Activated naive CD4-positive, alpha-beta T cell treated with anti-CD3 and anti-CD28 coated beads, Interleukin-2, amount 10 ng/mL, durations not matched to agents 7 days and 5 days (primary cell): ENCODE data around the gene ZNF689.
"Not testable (repeated sequence)": the region's sequence is repeated elsewhere in the genome, so short reads cannot be mapped to it uniquely, and the experiment has no call there.

Experiments
- CTCF ChIA-PET: fragments of 350-600 bp; sonication (Branson Sonifier 250); formaldehyde crosslinking; loops from one replicate; lab custom pipeline; 2021; ENCODE audit warnings: antibody characterized with exemption; lab: Charles Lee
- DNase-seq: peaks from one replicate; pipeline ENCODE4 v3.0.0-alpha.2; 2020
- H3K27ac Mint-ChIP-seq: one replicate; pipeline ENCODE4 v1.8.0; 2021; ENCODE audit warnings: mild to moderate bottlenecking, moderate library complexity, mixed read lengths
- H3K27me3 Mint-ChIP-seq: one replicate; pipeline ENCODE4 v1.8.0; 2021; ENCODE audit warnings: mild to moderate bottlenecking, mixed read lengths
- H3K36me3 Mint-ChIP-seq: one replicate; pipeline ENCODE4 v1.8.0; 2021; ENCODE audit warnings: mixed read lengths
- H3K4me1 Mint-ChIP-seq: one replicate; pipeline ENCODE4 v1.8.0; 2021; ENCODE audit warnings: mixed read lengths
- H3K4me3 Mint-ChIP-seq: one replicate; pipeline ENCODE4 v1.8.0; 2021; ENCODE audit warnings: mild to moderate bottlenecking, moderate library complexity, mixed read lengths
- H3K9me3 Mint-ChIP-seq: one replicate; pipeline ENCODE4 v1.8.0; 2021; ENCODE audit warnings: mixed read lengths

Gene ZNF689

DNA sequence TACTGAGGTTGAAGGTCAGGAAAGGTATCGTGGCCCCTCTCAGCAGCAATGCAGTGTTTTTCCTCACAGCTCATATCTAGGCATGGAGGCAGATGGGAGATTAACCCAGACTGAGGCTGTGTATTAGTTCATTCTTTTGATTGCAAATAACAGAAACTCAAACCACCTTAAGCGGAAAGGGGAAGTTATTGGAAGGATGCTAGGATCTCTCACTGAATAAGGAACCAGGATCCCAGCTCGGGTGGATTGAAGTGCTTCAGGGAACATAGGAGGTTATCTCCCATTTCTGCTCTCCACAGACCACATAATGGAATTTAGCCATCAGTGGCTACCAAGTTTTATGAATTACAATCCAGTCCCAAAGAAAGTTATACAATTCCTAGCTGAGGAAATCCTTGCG lies 8.2 kb downstream of the ZNF689 start:
- CTCF ChIA-PET = interaction anchor here (0.7 to 2.7 kb wide), 3 partner anchors 13 to 66 kb away, joined by 3 to 17 read pairs (median 4); no protein-coding TSS in a partner anchor
- peaks cover 12% of the 10 kb centered on the region for H3K4me1 Mint-ChIP-seq
- H3K4me3 Mint-ChIP-seq = no peak overlapping the region
- peaks cover 30% of the 10 kb centered on the region for H3K36me3 Mint-ChIP-seq
- no peak overlapping the region for H3K27ac Mint-ChIP-seq
- no peaks in the 10 kb centered on the region for H3K9me3 Mint-ChIP-seq
- no peak for DNase-seq
- no peaks in the 10 kb centered on the region for H3K27me3 Mint-ChIP-seq

DNA sequence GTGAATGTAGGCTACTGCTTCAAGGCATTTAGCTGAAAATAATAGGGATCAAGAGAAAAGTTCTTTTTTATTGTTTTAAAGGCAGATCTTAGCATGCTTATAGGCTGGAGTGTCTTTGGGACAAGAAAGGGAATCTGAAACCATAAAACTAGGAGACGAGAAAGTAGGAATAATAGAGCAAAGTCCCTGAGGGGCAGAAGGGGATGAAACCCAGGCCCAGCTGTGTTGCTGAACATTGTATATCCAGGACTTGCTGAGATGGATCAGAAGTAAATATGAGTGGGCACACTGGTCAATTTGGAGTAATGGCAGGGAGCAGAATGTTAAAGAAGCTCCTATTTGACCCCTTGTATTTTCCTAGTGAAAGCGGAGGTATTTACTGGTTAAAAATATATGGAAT lies 9.3 kb downstream of the ZNF689 start:
- CTCF ChIA-PET = interaction anchor here (0.8 to 2.7 kb wide), 4 partner anchors 14 to 171 kb away, joined by 3 to 17 read pairs (median 4); partner anchors contain the start of gene DCTPP1
- Mint-ChIP-seq H3K4me3 (no peak overlapping the region), H3K9me3 (no peaks in the 10 kb centered on the region), H3K27me3 (no peaks in the 10 kb centered on the region), H3K4me1 (peaks cover 9% of the 10 kb centered on the region), H3K36me3 (peaks cover 22% of the 10 kb centered on the region), H3K27ac (no peak overlapping the region)
- no peak for DNase-seq

DNA sequence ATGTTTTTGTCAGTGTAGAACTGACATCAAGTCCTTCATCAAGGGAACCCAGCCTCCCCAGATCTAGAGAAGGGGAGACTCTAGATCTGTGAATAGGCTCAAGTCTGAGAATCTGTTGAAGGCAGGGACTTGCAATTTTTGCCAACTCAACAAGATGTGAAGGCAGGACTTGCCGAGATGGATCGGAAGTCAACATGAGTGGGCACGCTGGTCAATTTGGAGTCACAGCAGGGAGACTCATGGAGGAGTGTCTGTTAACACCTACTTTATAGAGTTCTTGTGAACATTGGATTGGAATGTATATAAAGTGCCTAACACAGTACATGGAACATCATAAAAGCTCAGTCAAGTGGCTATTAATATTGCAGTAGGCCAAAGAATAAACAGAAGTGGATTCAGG lies 10.0 kb downstream of the ZNF689 start:
- DNase-seq = no peak
- H3K36me3 Mint-ChIP-seq = peaks cover 18% of the 10 kb centered on the region
- no peak overlapping the region for H3K4me3 Mint-ChIP-seq
- no peaks in the 10 kb centered on the region for H3K9me3 Mint-ChIP-seq
- CTCF ChIA-PET = interaction anchor here (1.0 to 2.7 kb wide), 4 partner anchors 8 to 170 kb away, joined by 4 to 22 read pairs (median 4); partner anchors contain the start of genes DCTPP1 and ZNF747
- no peaks in the 10 kb centered on the region for H3K27me3 Mint-ChIP-seq
- no peak overlapping the region for H3K27ac Mint-ChIP-seq
- H3K4me1 Mint-ChIP-seq = peaks cover 9% of the 10 kb centered on the region

DNA sequence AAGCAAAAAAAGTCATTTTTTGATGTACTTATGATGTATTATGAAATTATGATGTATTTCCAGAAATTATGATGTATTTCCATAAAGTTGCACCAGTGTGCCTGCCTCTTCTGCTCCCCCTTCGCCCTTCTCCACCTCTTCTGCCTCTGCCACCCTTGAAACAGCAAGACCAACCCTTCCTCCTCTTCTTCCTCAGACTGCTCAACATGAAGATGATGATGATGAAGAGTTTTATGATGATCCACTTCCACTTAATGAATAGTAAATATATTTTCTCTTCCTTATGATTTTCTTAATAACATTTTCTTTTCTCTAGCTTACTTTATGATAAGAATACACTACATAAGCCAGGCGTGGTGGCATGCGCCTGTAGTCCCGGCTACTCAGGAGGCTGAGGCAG lies 17.3 kb downstream of the ZNF689 start:
- H3K9me3 Mint-ChIP-seq = no peaks in the 10 kb centered on the region
- no peak overlapping the region for H3K27ac Mint-ChIP-seq
- no peaks in the 10 kb centered on the region for H3K27me3 Mint-ChIP-seq
- CTCF ChIA-PET = interaction anchor here (1.2 kb wide), 1 partner anchor 19 kb away, joined by 4 read pairs; no protein-coding TSS in a partner anchor
- DNase-seq = no peak
- no peak overlapping the region for H3K4me3 Mint-ChIP-seq
- peaks cover 7% of the 10 kb centered on the region for H3K4me1 Mint-ChIP-seq
- peaks cover 5% of the 10 kb centered on the region for H3K36me3 Mint-ChIP-seq

DNA sequence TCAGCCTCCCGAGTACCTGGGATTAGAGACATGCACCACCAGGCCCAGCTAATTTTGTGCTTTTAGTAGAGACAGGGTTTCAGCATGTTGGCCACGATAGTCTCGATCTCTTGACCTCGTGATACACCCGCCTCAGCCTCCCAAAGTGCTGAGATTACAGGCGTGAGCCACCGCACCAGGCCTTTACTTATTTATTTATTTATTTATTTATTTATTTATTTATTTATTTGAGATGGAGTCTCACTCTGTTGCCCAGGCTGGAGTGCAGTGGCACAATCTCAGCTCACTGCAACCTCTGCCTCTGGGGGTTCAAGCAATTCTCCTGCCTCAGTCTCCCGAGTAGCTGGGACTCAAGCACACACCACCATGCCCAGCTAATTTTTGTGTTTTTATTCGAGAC lies 19.3 kb downstream of the ZNF689 start:
- H3K9me3 Mint-ChIP-seq, H3K27me3 Mint-ChIP-seq, H3K4me3 Mint-ChIP-seq, DNase-seq, H3K27ac Mint-ChIP-seq: not testable (repeated sequence)
- Mint-ChIP-seq H3K4me1 (peaks cover 19% of the 10 kb centered on the region), H3K36me3 (peaks cover 11% of the 10 kb centered on the region)
- CTCF ChIA-PET = interaction anchor here (1.1 kb wide), 1 partner anchor 13 kb away, joined by 3 read pairs; no protein-coding TSS in a partner anchor

DNA sequence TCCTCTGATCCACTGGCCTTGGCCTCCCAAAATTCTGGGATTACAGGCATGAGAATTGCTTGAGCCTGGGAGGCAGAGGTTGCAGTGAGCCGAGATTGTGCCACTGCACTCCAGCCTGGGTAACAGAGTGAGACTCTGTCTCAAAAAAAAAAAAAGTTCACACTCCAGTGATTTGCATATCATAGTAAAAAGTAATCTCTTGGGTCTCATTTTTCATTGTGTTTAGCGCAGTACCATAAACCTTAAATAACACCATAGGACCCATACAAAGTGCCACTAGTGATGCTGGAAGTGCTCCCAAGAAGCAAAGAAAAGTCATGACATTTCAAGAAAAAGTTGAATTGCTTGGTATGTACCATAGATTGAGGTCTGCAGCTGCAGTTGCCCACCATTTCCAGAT lies 20.6 kb downstream of the ZNF689 start:
- H3K27ac Mint-ChIP-seq, H3K9me3 Mint-ChIP-seq, H3K27me3 Mint-ChIP-seq, CTCF ChIA-PET, DNase-seq, H3K4me3 Mint-ChIP-seq: not testable (repeated sequence)
- Mint-ChIP-seq H3K36me3 (peaks cover 14% of the 10 kb centered on the region), H3K4me1 (peaks cover 27% of the 10 kb centered on the region)

DNA sequence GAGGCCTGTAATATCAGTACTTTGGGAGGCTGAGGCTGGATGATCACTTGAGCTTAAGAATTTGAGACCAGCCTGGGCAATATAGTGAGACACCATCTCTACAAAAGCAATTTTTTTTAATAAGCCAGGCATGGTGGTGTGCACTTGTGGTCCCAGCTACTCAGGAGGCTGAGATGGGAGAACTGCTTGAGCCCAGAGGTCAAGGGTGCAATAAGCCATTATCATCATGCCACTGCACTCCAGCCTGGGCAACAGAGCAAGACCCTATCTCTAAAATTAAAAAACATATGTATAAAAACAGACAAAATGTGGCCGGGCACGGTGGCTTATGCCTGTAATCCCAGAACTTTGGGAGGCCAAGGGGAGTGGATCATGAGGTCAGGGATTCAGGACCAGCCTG lies 21.5 kb downstream of the ZNF689 start:
- CTCF ChIA-PET = interaction anchor here (1.5 kb wide), 1 partner anchor 158 kb away, joined by 6 read pairs; the partner anchor contains the start of gene DCTPP1
- H3K27me3 Mint-ChIP-seq = no peaks in the 10 kb centered on the region
- H3K36me3 Mint-ChIP-seq = peaks cover 14% of the 10 kb centered on the region
- no peak overlapping the region for H3K4me3 Mint-ChIP-seq
- H3K4me1 Mint-ChIP-seq = peaks cover 32% of the 10 kb centered on the region
- no peak for DNase-seq
- H3K27ac Mint-ChIP-seq = no peak overlapping the region
- no peaks in the 10 kb centered on the region for H3K9me3 Mint-ChIP-seq

DNA sequence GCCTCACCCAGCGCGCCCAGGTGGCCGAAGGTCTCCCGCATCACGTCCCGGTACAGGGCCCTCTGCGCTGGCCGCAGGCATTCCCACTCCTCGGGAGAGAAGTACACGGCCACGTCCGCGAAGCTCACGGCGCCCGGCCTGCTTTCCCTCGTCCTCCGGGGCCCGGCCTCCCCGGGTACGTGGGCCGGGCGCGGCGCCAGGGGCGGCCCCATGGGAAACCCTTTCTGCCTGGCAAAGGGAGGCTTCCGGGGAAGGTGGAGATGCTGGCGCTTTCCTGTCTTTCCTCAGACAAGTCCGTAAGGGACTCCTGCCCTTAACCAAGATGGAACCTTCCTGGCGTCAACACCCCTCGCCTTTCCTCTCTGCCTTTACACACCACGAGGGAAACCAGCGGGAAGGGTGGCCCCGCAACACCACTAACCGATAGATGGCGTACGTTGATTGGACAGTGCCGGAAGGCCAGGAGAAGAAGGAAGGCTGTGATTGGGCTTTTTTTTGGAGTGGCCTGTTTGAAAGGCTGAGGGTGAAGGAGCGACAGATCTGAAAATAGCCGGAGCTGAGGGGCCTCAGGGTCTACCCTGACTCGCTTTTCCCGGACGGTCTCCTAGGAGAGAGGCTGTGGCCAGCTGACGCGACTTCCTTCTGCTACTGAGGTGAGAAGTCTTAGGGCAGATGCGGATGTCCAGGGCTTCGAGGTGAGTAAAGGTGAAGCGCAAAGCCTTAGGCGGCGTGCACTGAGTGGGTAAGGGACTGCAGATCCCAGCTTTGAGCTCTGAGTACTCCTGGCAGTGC lies 24.6 kb downstream of the ZNF689 start, which contains the start of gene ZNF785:
TSS of gene ZNF785 (minus strand) at position 298 of the 792 bp plus-strand sequence. CDS start at position 212, 86 bp downstream.
- Mint-ChIP-seq H3K4me1 (peaks cover 39% of the 10 kb centered on the region), H3K27ac (peak within 1 kb of the TSS; percentile 79), H3K36me3 (peaks cover 27% of the 10 kb centered on the region), H3K27me3 (no peaks in the 10 kb centered on the region), H3K9me3 (no peaks in the 10 kb centered on the region), H3K4me3 (peak within 1 kb of the TSS; percentile 82)
- DNase-seq = peak; percentile 97
- CTCF ChIA-PET = interaction anchor here (0.8 to 2.2 kb wide), 4 partner anchors 13 to 50 kb away, joined by 3 to 12 read pairs (median 6); partner anchors contain the start of gene ZNF747

DNA sequence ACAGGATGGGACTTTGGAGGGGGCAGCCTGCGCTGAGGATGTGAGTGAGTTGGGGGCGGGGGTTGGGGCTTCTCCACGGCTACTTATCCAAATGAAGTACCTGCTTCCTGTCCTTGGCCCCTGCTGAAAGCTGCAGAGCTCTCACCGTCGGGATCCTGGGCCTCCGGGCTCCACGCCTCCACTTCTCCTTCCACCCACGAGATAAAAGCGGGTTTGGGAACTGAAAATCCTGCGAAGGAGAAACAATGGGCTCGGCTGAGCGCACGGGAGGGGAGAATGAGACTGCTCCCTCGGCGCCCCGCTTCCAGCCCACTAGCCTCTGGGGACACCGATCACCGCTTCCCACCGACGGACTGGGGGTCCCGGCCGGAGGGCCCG lies 25.2 kb downstream of the ZNF689 start:
- Mint-ChIP-seq H3K27me3 (no peaks in the 10 kb centered on the region), H3K27ac (peak overlapping the region; percentile 57), H3K4me1 (peaks cover 39% of the 10 kb centered on the region), H3K36me3 (peaks cover 27% of the 10 kb centered on the region), H3K4me3 (peak overlapping the region; percentile 82), H3K9me3 (no peaks in the 10 kb centered on the region)
- DNase-seq = peak; percentile 46
- CTCF ChIA-PET = interaction anchor here (1.7 to 2.2 kb wide), 2 partner anchors 33 to 50 kb away, joined by 4 to 12 read pairs; partner anchors contain the start of gene ZNF747

DNA sequence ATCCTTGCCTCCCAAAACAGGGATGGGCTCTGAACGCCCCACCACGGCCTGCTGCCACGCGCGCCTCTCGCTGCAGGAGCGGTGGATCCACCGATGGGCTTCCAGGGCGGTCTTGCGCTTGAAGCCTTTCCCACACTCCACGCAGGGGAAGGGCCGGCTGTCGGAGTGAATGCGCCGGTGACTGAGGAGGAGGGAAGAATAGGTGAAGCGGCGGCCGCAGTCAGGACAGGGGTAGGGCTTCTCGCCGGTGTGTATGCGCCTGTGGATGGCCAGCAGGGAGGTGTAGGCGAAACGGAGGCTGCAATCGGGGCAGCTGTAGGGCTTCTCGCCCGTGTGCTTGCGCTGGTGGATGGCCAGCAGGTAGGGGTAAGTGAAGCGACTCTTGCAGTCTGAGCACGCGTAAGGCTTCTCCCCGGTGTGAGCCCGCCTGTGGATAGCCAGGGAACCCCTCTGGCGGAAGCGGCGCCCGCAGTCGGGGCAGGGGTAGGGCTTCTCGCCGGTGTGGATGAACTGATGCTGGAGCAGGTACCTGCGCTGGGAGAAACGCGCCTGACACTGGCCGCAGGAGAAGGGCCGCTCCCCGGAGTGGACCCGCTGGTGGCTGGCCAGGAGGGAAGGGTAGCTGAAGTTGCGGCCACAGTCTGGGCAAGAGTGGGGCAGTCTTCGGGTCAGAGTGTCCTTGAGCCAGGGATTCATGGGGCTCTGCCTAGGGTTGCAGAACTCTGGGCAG lies 27.4 kb downstream of the ZNF689 start:
- H3K4me3 Mint-ChIP-seq = no peak overlapping the region
- DNase-seq = no peak
- peaks cover 29% of the 10 kb centered on the region for H3K36me3 Mint-ChIP-seq
- H3K27me3 Mint-ChIP-seq = no peaks in the 10 kb centered on the region
- H3K4me1 Mint-ChIP-seq = peaks cover 37% of the 10 kb centered on the region
- H3K9me3 Mint-ChIP-seq = no peaks in the 10 kb centered on the region
- CTCF ChIA-PET = interaction anchor here (0.8 kb wide), 1 partner anchor 11 kb away, joined by 3 read pairs; no protein-coding TSS in a partner anchor
- peak overlapping the region; percentile 49 for H3K27ac Mint-ChIP-seq

DNA sequence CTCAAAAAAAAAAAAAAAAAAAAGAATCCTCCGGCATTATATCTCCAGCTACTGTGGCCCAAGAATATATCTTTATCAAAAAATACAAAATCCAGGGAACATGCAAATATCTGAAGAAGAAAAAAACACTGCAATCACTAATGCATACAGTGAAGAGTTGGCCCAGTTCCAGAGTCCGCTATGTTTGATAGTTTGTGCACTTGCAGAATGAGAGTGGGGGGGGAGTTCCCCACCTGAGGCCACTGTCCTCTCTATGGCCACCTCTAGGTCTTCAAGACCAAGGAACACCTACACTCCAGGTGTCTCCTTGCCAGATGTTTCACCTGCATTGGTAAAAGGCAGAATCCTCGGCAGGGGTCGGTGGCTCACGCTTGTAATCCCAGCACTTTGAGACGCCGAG lies 28.7 kb downstream of the ZNF689 start:
- H3K4me1 Mint-ChIP-seq = peaks cover 25% of the 10 kb centered on the region
- H3K27me3 Mint-ChIP-seq = no peaks in the 10 kb centered on the region
- no peak overlapping the region for H3K4me3 Mint-ChIP-seq
- H3K36me3 Mint-ChIP-seq = peaks cover 26% of the 10 kb centered on the region
- CTCF ChIA-PET = interaction anchor here (0.7 to 0.8 kb wide), 2 partner anchors 9 to 51 kb away, joined by 3 read pairs; no protein-coding TSS in a partner anchor
- no peak overlapping the region for H3K27ac Mint-ChIP-seq
- DNase-seq = no peak
- no peaks in the 10 kb centered on the region for H3K9me3 Mint-ChIP-seq

DNA sequence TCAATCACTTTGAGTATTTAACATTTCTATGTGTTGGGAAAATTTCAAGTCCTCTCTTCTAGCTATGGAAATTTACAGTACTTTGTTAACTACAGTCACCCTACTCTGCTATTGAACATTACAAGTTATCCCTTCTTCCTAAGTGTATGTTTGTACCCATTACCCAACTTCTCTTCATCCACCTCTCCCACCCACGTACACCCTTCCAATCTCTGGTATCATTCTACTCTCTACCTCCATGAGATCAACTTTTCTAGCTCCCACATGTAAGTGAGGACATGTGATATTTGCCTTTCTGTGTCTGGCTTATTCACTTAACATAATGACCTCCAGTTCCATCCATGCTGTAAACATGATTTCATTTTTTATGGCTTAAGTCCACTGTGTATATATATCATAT lies 35.5 kb downstream of the ZNF689 start:
- CTCF ChIA-PET = interaction anchor here (0.7 kb wide), 1 partner anchor 19 kb away, joined by 4 read pairs; no protein-coding TSS in a partner anchor
- H3K27me3 Mint-ChIP-seq = no peaks in the 10 kb centered on the region
- H3K36me3 Mint-ChIP-seq = peaks cover 23% of the 10 kb centered on the region
- no peak overlapping the region for H3K4me3 Mint-ChIP-seq
- no peaks in the 10 kb centered on the region for H3K9me3 Mint-ChIP-seq
- no peak overlapping the region for H3K27ac Mint-ChIP-seq
- H3K4me1 Mint-ChIP-seq = peaks cover 32% of the 10 kb centered on the region
- DNase-seq = no peak

DNA sequence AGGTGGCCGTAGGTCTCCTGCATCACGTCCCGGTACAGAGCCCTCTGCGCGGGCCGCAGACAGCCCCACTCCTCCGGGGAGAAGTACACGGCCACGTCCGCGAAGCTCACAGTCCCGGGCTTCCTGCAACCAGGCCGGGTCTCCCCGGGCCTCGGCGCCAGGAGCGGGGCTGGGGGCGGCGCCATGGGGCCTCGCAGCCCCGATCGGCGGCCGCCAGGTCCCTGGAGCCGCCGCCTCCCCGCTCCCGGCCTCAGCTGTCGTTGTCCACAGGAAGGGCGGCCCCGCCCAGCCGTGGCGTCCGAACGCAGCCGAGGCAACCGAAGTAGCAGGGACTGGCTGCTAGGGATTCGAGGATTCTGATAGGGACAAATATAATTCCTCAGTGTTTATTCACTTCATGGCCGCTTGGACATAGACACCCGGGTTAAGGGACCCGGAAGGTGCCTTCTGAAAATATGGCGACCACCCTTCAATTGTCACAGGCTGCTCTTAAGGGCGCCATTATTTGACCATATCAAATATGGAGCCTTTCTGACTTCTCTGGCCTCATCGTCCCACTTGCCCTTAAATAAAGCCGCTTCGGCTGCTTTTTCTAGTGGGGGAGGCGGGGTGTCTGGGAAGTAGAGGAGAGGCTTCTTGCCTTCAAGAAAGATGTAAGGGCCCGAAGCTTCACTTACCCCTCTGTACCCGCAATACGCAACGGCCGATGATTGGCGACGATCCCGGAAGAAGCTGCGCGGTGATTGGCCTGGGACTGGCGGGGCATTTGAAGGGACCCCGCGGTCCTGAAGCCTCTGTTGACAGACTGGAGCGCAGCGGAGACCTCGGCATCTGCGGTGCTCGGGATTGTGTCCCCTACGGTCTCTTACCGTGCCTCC lies 38.5 kb downstream of the ZNF689 start, which contains the start of gene ZNF688:
TSS of gene ZNF688 (minus strand) at position 270 of the 878 bp plus-strand sequence. CDS start at position 185, 85 bp downstream.
- DNase-seq = peak; percentile 98
- Mint-ChIP-seq H3K4me1 (peaks cover 58% of the 10 kb centered on the region), H3K9me3 (no peaks in the 10 kb centered on the region), H3K27ac (peak within 1 kb of the TSS; percentile 96), H3K4me3 (peak within 1 kb of the TSS; percentile 86), H3K27me3 (no peaks in the 10 kb centered on the region), H3K36me3 (peaks cover 16% of the 10 kb centered on the region)
- CTCF ChIA-PET = interaction anchor here (0.7 to 2.9 kb wide), 11 partner anchors 10 to 162 kb away, joined by 3 to 20 read pairs (median 5); partner anchors contain the start of genes DCTPP1, ZNF747 and ZNF764
